HG02798 (cell line): Measurements from ENCODE around the gene TMEM11.
A peak's percentile ranks its signal among the peaks of the same experiment; 100 is the strongest.
"Not testable (repeated sequence)": the region's sequence is repeated elsewhere in the genome, so short reads cannot be mapped to it uniquely, and the experiment has no call there.

Experiments used
- ATAC-seq: cut with Tn5 transposase; IDR thresholded peaks from one replicate; pipeline ENCODE4 v1.9.1; 2021; ENCODE audit warnings: mild to moderate bottlenecking; ENCODE audit not compliant: unreplicated experiment, poor library complexity

Gene TMEM11

DNA sequence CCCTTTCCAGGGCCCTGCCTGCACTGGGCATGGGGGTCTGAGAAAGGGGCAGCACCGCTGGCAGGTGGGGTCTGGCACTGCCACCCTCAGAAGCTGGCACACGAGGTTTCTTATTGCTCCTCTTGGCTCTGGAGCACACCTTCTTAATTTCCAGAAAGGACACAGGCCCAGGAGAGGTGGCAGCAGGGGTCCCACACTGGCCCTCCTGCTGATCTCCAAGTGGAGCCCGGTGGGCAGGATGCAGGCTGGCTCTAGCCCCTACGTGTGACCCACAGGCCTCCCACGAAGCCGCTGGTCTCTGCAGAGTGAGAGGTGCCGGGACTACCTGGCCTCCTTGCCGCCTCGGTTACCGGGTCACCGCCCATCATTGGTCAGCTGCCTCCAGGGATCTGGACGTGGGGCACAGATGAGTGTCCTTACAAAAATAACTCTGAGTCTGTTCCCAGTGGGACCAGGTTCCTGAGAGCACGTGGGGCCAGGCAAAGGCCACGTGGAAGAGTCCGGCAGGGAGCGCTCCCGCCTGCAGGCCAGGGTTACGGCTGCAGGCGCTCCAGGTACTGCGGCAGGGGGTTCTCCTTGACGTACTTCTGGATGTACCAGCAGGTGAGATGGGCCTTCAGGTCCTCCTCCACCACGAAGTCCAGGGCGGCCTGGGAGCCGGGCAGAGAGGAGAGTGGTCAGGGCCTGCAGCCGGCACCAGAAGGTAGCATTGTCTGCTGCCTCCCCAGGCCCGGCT is 29.0 kb upstream of the TMEM11 start:
- no peak for ATAC-seq

DNA sequence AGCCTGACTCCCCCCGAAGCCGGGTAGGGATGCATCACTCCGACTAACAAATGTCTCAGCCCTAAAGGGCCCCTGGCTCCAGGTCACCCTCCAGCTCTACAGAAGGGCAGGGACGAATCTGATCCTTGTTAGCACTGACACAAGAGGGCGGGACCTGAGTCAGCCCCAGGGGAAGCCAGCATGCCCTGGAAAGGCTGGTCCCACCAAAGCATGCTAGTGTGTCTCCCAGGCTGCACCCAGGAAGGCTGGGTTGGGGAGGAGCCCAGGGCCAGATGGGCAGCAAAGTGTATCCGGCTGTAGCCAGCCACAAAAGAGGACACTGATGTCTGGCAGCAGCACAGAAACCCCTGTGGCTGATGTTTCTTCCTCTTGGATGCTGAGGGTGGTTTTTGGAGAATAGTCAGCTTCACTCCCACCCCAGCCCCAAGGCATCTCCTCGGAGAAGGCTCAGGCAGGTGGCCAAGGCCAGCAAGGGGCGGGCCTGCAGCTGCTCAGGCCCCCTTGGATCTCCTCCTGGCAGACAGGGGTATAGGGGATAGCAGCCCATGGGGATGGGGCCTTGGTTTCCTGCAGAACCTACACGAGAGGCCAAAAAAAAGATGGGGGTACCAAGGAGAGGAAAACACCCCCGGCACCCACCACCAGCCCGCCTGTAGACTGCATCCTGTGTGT is 28.2 kb upstream of the TMEM11 start:
- no peak for ATAC-seq

DNA sequence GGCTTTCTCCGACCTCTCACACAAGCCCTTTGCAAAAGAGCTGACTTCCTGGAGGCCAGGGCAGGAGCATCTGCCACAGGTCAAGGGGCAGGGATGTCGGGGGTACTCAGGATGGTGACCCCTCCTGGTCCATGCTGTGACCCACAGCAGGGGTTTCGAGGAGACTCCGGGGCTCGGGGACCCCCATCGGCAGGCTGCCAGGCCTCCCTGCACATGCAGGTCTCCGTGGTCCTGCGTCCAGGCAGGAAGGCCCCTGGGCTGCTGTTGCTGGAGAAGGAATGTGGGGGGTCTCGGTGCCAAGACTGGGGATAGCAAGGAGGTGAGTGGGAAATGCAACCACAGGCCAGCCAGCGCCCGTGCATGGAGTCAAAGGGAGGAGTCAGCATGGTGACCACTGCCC is 27.6 kb upstream of the TMEM11 start:
- ATAC-seq, result no peak

DNA sequence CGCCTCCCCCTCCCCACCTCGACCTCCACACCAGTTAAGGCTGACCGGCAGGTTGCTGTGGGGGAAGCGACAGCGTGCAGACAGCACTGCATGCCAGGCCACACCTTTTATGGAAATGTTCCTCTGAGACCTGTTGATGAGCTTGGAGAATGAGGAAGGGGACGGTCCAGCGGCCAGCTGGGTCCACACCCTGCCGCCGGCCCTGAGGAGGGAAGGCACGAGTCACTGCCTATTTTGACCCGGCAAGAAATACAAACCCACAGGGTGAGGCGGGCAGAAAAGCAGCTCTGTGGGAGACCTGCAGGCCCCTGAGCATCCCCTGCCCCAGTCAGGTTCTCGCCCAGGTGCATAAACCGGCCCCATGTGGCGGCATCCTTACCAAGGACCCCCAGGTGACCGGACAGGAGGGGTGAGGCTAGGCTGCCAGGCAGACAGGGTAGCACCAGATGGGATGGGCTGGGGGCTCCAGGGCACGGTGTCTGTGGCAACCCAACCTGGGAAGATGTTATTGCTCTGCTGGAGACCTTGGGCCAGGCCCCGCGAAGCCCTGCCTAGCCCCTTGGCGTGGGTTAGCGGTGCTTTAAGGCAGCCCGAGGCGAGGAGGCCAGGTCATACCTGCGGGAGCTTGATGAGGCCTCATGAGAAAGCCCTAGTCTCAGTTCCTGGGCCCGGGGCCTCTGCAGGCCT is 26.6 kb upstream of the TMEM11 start:
- ATAC-seq, result no peak

DNA sequence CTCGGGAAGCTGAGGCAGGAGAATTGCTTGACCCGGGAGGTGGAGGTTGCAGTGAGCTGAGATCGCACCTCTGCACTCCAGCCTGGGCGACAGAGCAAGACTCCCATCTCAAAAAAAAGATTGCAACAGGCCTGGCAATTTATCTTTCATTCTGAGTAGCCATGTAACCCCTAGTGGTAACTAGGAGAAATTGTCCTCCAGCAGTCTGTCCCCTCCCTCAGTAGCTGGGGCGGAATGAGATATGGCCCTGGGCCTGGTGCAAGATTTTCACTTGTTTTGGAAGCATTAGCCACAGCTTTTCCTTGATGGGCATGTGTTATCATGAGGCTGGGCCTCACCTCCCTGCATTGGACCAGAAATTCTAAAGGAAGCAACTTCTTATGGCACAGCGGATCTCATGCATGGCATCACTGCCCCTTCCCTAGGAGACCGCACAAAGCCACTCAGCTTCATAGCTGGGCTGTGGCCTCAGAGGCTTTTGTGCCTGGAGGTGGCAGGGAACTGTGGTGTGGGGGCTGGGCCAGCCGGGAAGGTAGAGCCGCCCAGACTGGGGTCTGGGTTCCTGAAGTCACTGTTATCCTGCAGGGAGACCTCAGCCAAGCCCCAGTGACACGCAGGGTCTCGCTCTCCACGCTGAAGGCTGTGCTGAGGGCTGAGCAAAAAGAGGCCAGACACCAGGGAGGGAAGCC is 25.9 kb upstream of the TMEM11 start:
- ATAC-seq, result no peak

DNA sequence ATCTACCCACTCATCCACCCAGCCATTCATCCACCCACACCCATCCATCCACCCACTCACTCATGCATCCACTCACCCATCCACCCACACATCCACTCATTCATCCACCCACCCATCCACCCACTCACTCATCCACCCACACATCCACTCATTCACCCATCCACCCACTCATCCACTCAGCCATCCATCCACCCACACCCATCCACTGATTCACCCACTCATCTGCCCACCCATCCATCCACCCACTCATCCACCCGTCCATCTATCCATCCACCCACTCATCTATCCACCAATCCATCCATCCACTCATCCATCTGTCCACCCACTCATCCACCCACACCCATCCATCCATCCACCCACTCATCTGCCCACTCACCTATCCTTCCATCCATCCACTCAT is 22.0 kb upstream of the TMEM11 start:
- no peak for ATAC-seq

DNA sequence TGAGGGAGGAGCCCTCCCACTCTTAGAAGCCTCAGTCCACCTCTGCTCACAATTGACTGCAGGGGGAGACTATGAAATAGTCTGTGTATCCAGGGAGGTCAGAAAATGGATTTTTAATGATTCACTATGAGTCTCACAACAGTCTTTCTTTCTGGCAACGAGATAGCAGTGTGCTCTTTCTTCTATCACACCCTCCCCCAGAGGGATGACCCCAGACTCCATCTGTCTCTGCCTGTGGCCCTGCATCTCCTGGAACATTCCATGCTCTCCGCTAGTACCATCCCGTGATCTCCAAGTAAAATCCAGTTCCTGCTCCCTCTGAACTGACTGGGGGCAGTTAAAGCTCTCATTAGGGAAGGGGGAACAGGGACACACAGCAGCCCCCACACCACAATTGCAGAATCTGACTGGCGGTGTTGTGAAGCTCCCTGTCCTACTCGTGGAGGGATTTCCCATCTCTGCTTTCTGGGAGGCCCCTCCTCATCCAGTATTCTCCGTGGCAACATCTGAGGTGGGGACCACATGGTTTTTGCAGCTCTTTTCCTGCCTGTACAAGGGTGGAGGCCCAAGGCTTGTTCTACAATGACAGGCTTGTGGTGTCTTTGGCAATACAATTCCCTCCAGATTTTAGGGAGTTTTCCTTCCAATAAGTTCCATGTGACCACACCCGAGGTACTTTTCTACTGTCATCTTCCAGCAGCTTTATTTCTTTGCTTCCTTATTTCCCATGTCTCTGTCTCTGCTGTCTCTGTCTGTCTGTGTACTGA is 19.8 kb upstream of the TMEM11 start:
- no peak for ATAC-seq

DNA sequence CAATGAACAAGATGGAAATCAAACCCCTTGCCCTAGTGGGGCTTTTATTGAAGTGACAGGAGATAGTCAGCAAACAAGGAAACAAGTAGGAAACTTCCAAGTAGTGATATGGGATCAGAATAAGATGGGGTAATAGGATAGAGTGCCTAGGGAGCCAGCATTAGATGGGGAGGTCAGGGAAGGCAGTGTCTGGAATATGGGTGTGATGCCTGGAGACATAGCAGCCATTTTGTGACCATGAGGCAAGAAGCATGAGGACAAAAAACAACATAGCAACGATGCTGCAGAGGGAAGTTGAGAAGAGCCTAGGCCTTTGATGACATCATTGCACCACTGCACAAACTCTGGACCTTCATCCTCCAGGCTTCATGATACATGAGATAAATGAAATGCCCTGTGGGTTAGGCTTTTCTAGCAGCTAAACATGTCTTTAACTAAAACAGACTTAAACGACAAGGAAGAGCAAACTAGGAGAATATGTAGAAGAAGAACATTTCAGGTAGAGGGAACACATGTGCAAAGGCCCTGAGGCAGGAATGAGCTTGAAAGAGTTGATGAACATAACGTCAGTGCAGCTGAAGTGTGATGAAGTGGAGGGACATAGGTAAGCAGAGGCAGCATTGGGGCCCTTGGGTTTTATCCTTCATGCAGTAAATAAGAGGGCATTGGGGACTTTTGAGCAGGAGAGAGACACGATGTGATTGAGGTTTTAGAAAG is 18.2 kb upstream of the TMEM11 start:
- no peak for ATAC-seq

DNA sequence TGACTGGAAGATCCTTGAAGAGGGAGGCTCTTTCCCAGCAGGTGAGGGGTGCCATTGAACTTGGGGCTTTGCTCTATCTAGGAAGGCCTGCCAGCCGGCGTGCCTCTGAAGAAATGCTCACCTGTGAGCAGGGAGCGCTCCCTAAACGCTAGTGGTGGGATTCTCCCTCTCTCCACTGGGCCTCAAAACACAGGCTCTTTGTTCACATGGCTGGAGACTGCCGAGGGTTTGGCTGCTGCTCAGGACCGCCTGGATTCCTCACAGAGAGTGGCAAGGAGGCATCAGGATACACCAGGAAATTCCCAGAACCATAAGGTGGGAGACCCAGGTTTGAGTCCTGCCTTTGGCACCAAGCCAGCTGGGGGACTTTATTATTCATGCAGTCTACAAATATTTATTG is 17.6 kb upstream of the TMEM11 start:
- no peak for ATAC-seq

DNA sequence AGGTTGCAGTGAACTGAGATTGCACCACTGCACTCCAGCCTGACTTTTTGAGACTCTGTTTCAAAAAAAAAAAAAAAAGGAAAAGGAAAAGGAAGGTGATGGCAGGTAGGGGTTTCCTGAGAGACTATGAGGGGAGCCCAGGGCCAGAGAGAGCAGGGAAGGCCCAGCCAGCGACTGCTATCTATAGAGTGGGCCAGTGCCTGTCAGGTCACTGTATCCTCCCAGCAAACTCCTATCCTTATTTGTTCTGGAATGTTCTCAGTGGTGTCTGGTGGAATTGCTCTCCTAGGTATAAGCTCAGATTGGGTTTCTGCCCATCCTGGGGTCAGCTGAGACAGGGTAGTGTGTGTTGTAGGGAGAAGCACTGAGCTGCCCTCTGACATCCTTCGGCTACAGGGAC is 14.9 kb upstream of the TMEM11 start:
- ATAC-seq, result no peak

DNA sequence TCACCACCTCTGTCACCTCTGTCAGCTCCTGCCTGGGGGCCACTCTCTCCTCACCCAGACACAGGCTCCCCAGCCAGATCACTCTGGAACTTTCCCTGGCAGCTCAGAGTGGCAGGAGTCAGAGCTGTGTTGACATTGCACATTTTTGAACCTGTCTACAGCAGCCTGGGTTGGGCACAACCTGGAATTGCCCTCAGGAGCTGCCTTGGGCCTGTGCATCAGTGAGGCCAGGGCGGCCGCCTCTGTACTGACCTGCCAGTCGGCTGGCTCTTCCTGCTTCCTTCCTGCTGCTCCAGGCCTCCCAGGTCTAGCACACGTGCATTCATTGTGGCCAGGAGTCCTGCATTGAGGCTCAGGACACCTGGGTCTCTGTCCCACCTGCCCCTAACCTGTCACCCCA is 14.2 kb upstream of the TMEM11 start:
- no peak for ATAC-seq

DNA sequence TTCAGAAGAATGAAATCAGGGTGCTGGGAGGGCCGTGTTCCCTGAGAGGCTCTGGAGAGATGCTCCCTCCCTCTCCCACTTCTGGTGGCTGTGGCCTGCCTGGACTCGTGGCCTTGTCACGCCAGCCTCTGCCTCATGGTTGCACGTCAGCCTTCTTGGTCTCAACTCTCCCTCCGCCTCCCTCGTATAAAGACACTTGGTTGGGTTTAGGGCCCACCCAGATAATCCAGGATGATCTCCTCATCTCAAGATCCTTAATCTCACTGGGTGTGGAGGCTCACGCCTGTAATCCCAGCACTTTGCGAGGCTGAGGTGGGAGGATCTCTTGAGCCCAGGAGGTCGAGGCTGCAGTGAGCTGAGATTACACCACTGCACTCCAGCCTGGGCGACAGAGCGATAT is 13.3 kb upstream of the TMEM11 start:
- not testable (repeated sequence) for ATAC-seq

DNA sequence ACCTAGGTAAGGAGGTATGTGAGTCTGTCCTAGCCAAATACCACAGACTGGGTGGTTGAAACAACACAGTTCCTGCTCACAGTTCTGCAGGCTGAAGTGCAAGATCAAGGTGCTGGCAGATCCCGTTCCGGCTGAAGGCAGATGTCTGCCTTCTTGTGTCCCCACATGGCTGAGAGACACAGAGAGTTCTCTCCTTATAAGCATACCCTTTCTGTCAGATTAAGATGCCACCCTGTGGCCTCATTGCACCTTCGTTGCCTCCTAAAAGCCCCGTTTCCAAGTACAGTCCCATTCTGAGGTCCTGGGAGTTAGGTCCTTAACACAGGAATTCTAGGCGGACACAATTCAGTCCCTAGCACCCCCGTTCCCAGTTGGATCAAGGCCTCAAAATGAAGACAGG is 9.1 kb upstream of the TMEM11 start:
- ATAC-seq, result no peak

DNA sequence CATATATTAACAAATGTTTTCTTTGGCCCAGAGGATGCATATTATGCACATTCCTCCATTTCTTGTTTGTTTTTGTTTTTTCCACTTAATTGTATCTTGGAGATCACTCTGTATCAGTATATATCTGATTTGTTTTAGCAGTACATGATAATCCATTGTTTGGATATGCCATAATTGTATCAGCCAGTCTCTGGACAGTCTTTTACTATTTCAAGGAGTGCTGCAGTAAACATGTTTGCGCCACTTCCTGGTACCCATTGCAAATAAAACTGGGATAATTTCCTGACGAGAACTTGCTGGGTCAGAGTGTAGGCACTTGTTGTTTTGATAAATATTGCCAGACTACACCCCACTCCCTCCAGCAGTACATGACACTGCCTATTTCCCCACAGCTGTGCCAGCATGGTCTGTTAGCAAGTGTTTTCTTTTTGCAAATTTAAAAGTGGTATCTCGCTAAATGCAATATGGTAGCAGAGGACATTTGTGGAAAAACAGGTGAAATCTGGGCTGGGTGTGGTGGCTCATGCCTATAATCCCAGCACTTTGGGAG is 4.9 kb upstream of the TMEM11 start:
- no peak for ATAC-seq

DNA sequence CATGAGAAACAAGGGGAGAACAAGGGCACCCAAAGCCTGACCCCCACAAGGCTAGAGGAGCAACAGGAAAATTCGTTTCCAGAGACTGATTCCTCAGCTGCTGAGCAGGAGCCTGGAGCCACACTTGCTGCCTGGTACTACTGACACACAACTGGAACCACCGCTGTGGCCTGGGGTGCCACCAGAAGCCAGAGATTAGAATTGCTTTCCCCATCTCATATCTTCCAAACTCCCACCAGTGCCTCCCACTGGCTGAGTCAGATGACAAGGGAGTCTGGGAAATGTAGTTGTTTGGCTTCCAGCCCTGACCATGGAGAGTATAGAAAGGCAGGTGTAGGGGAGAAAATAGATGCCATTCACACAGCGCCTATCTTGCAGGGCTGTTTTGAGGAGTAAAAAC is 4.1 kb upstream of the TMEM11 start:
- no peak for ATAC-seq

DNA sequence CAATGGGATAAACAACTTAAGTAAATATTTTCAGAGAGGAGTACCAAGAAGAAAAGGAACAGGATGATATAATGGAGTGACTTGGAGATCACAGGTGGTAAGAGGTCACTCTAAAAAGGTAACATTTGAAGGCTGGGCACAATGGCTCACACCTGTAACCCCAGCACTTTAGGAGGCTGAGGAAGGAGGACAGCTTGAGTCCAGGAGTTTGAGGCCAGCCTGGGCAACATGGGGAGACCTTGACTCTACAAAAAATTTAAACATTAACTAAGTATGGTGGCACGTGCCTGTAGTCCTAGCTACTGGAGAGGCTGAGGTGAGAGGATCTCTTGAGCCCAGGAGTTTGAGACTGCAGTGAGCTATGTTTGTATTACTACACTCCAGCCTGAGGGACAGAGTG is 3.4 kb upstream of the TMEM11 start:
- ATAC-seq, result no peak

DNA sequence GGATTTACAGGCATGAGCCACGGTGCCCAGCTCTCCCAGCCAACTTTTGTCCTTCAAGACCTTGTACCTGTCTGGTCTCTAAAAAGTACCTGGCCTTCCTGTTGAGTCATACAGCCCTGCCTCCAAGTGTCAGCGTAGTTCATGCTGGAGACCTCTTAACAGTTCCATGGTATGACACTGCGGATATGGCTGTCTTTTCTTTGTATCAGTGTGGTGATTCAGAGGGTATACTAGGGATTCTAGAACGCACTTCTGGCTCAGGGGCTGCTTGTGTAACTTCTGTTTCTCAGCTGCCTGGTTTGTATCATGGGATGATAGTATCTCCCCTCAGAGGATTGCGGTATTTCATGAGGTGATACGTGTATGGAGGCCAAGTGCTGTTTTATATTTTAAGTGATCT is 2.0 kb upstream of the TMEM11 start:
- no peak for ATAC-seq

DNA sequence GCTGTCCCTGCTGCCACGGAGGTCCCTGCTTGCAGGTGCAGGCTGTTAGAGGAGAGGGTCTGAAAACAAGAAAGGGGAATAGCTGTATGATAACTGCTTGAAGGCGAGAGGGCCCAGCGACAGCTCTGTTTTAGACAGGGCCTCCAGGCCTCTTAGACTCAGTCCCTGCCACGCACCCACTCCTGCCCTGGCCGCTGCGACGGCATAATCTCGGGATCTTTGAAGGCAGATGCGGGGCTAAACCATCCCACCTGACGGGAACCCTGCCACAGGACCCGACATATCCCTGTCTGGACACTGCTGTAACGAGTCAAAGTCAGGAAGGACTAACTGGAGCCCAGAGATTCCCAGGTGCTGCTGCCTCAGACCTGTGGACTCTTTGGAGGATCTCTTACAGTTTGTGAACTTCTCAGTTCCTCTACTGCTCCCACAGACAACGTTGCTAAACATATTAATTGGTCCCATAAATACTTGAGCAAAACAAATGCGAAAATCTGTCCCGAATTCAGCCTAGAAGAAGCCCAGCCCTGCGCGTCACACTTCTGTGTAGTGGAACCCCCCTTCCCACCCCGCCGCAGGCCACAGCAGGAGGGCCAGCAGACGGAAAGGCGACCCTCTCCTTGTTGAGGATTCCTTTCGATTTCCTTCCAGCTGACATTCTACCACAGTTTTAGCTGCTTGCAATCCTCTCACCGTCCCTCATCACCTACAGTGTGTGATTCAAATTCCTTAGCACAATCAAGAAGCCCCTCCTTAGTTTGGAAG is 998 bp upstream of the TMEM11 start:
- ATAC-seq, result no peak

DNA sequence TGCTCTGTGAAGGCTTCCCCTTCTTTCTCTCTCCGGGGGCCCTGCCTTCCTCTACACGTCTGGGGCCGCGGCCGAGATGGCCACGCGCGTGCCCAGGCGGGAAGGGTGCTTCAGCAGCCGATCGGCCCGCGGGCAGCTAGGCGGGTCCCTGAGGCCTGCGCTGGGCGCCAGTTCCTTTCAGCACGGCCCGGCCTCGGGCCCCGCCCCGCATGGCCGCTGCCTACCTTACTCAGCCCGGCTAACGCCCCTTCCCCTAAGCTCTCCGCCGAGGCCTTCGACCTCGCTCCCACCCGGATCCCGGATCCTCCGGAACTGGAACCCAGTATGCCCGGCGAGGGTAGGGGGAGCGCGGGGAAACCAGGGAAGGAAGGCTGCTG is 335 bp downstream of the TMEM11 start:
- ATAC-seq, result peak; percentile 16
